Mesothelial cell of epicardium (in vitro differentiated cells): ENCODE results near the gene UBE4A. TPM values are rescaled to one million over a fixed set of nuclear protein-coding genes. Genes with fewer than 3 reads are reported as not detected.
A peak's percentile ranks its signal among the peaks of the same experiment; 100 is the strongest.

Experiments used
- DNase-seq, 2 experiments: peaks; one replicate each; pipeline ENCODE4 v3.0.0; 2021; ENCODE audit warnings: low spot score in 2 of 2; ENCODE audit not compliant: unreplicated experiment in 2 of 2
- H3K27ac Mint-ChIP-seq: 2 replicates; pipeline ENCODE4 v1.8.0; 2021; ENCODE audit warnings: mixed read lengths
- H3K27me3 Mint-ChIP-seq: 2 replicates; pipeline ENCODE4 v1.8.0; 2021; ENCODE audit warnings: low read depth, mixed read lengths
- H3K36me3 Mint-ChIP-seq: 2 replicates; pipeline ENCODE4 v1.8.0; 2021; ENCODE audit warnings: mixed read lengths
- H3K4me1 Mint-ChIP-seq: 2 replicates; pipeline ENCODE4 v1.8.0; 2021; ENCODE audit warnings: mixed read lengths
- H3K4me3 Mint-ChIP-seq: 2 replicates; pipeline ENCODE4 v1.8.0; 2021; ENCODE audit warnings: mild to moderate bottlenecking, moderate library complexity, mixed read lengths
- H3K9me3 Mint-ChIP-seq: 2 replicates; pipeline ENCODE4 v1.8.0; 2021; ENCODE audit warnings: mixed read lengths
- CTCF ChIP-seq: fragments of 200-600 bp; sonication (generic); IDR thresholded peaks from one replicate; pipeline ENCODE4 v1.5.0; 2021; ENCODE audit warnings: antibody characterized with exemption; ENCODE audit not compliant: unreplicated experiment
- total RNA-seq: library from RNA; stranded (reverse); gene quantifications from 3 replicates; pipeline ENCODE4 v1.2.1, GENCODE V29; 2021

Gene UBE4A
- total RNA-seq, 1 donor from 2014 or later: 40.5 TPM

DNA sequence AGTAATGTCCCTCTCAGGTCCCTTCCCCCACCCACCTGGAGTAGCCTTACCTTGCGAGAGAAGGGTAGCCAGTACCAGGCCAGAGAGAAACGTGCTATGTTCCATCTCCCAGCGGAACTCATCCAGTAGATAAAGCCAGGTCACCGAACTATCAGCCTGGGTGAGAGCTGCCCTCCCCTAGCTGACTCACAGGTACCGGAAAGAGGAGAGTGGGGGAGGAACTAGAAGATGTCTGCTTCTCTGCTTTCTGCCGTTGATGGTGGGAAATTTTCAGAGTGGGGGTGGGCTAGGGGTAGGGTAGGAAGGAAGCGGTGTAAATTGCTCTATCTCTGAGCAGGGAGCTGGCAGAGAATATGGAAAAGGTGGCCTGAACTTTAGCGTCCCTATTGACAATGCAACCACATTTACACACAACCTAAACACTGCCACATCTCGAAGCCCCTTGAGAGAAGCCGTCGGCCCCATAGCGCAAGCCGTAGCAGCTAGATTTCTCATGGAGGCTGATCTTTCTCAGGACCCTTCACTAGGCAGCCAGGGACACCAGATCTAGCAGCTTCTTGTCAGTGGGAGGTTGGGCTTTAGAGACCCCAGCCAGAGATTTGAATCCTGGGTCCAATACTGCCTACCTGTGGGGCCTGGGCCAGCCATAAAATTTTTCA lies 16.8 kb upstream of the UBE4A start, which contains the start of gene CD3D:
Gene CD3D, minus strand, starts transcription at position 203 of the 659 bp plus-strand sequence. Its CDS starts 98 bp downstream, at position 105.
- no peak for DNase-seq
- no peaks in the 10 kb centered on the region for H3K9me3 Mint-ChIP-seq
- no peak for TF ChIP-seq CTCF
- H3K4me1 Mint-ChIP-seq: no peaks in the 10 kb centered on the region
- H3K27me3 Mint-ChIP-seq: peaks cover 76% of the 10 kb centered on the region
- no peak within 1 kb of the TSS for H3K27ac Mint-ChIP-seq
- H3K4me3 Mint-ChIP-seq: no peak within 1 kb of the TSS
- H3K36me3 Mint-ChIP-seq: no peaks in the 10 kb centered on the region

GRCh38 chr11:118343248-118343647 lies 16.2 kb upstream of the UBE4A start:
- peaks cover 82% of the 10 kb centered on the region for H3K27me3 Mint-ChIP-seq
- no peaks in the 10 kb centered on the region for H3K4me1 Mint-ChIP-seq
- H3K9me3 Mint-ChIP-seq: no peaks in the 10 kb centered on the region
- no peak overlapping the region for H3K27ac Mint-ChIP-seq
- TF ChIP-seq CTCF: no peak
- no peaks in the 10 kb centered on the region for H3K36me3 Mint-ChIP-seq
- DNase-seq: no peak
- H3K4me3 Mint-ChIP-seq: no peak overlapping the region

DNA sequence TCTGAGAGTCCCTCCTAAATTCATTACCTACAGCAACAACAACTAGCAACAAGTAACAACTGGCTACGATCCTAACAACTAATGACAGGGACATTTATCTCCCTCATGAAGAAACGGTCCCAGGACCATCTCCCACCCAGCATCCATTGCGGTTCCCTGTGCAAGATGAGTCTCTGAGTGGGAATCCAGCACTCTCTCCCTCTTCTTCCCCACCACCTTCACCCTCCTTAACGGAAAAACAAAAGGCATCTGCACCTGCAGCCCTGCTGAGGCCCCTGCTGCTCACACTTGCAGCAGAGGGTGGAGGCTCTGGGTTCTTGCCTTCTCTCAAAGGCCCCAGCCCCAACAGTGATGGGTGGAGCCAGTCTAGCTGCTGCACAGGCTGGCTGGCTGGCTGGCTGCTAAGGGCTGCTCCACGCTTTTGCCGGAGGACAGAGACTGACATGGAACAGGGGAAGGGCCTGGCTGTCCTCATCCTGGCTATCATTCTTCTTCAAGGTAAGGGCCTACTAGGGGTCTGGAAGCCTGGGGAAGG lies 15.4 kb upstream of the UBE4A start, which contains the start of gene CD3G:
Gene CD3G, plus strand, starts transcription at position 364 of the 535 bp plus-strand sequence. Its CDS starts 80 bp downstream, at position 444.
- H3K27me3 Mint-ChIP-seq: peaks cover 82% of the 10 kb centered on the region
- no peaks in the 10 kb centered on the region for H3K4me1 Mint-ChIP-seq
- no peaks in the 10 kb centered on the region for H3K36me3 Mint-ChIP-seq
- DNase-seq: no peak
- H3K9me3 Mint-ChIP-seq: no peaks in the 10 kb centered on the region
- H3K4me3 Mint-ChIP-seq: no peak within 1 kb of the TSS
- no peak for TF ChIP-seq CTCF
- no peak within 1 kb of the TSS for H3K27ac Mint-ChIP-seq

GRCh38 chr11:118349475-118349874 lies 9.9 kb upstream of the UBE4A start:
- no peak overlapping the region for H3K27ac Mint-ChIP-seq
- H3K4me3 Mint-ChIP-seq: no peak overlapping the region
- H3K9me3 Mint-ChIP-seq: no peaks in the 10 kb centered on the region
- H3K27me3 Mint-ChIP-seq: peaks cover 73% of the 10 kb centered on the region
- no peak for DNase-seq
- TF ChIP-seq CTCF: no peak
- no peaks in the 10 kb centered on the region for H3K4me1 Mint-ChIP-seq
- no peaks in the 10 kb centered on the region for H3K36me3 Mint-ChIP-seq

GRCh38 chr11:118353084-118353710 lies 6.2 kb upstream of the UBE4A start:
- Mint-ChIP-seq H3K36me3 (no peaks in the 10 kb centered on the region), H3K27me3 (peaks cover 50% of the 10 kb centered on the region), H3K4me3 (no peak overlapping the region), H3K4me1 (no peaks in the 10 kb centered on the region), H3K27ac (no peak overlapping the region), H3K9me3 (no peaks in the 10 kb centered on the region)
- no peak for DNase-seq
- TF ChIP-seq CTCF: peak; percentile 80
